COLO668 (cell line): ENCODE results near the gene IL21R.
"Not testable (repeated sequence)": the region's sequence is repeated elsewhere in the genome, so short reads cannot be mapped to it uniquely, and the experiment has no call there.

Source experiments
- DNase-seq: peaks from one replicate; lab custom pipeline; 2025; ENCODE audit not compliant: unreplicated experiment; lab: John Stamatoyannopoulos, UW

Gene IL21R

DNA sequence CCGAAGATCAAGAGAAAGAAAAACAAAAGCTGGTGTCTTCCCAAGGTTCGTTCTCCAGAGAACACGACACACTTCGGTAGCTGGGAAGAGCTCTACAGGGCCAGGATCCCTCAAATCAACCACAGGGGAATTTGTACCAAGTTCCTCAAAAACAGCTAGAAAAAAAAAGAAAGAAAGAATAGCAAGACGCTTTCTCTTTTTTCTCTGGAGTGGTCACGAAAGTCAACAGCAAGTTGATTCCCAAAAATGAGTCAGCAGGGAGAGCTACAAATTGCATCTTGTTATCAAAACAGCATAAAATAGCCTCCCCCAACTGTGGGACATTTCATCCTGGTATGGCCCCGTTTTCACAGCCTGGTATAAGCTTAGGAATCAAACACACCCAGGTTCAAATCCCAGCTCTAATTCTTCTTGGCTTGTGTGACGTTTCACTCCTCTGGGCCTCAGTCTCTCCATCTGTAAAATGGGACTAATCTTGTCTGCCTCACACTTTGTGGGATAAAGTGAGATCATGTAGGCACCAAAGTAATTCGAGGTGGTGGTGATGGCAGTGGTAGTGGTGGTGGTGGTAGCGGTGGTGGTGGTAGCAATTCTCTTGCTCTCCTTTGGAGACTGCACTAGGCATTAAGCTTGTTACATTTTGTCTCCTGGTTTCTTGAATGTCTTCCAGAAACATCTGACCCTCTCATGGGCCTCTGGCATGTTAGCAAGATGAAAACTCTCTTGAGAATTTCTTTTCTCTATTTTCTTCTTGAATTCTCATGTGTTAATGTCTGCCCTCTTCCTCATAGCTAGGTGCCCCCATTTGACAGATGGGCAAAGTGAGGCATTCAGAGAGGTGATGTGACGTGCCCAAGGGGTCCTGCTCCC is 988 bp upstream of the IL21R start:
- no peak for DNase-seq

DNA sequence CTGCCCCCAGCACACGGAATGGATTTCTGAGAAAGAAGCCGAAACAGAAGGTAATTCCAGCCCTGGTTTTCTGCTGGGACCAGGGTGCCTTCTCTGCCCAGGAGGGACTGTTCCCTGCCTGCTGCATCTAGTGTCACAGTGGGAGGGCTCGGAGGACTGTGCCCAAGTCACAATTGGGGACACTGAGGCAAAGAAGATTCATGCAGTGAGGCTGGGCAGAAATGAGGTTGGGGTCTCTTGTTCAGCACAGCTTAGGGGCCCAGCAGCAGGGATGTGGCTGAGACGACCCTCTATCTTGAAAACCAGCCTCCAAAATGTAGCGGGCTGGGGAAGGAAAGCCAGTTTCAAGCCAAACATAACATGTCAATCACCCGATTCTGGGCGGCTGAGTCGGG is 592 bp downstream of the IL21R start:
- DNase-seq: no peak

DNA sequence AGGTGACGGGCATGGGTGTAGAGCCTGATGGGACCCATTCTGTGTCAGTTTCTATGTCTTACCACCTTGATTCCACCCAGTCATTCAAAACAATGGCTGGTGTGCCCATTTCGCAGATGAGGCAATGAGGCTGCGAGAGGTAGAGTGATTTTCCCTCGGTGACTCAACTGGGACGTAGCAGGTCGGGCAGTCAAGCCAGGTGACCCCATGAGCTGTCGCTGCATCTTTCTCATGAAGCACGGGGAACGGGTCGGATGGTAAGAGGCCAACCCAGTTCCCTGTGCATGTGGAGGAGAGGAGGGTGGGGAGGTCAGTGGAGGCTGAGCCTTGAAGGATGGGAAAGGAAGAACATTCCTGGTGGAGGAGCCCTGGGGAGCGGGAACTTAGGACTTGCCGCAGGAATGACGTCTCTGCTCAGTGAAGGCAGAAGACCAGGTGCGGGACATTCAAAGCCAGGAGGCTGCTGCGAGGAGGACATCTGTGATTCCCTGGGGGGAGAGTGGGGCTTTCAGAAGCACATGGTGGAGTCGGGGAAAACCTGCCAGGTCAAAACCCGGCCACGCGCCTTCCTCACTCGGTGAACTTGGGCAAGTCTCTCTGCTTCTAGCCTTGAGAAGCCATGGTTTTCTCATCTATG is 1.1 kb downstream of the IL21R start:
- DNase-seq: no peak

DNA sequence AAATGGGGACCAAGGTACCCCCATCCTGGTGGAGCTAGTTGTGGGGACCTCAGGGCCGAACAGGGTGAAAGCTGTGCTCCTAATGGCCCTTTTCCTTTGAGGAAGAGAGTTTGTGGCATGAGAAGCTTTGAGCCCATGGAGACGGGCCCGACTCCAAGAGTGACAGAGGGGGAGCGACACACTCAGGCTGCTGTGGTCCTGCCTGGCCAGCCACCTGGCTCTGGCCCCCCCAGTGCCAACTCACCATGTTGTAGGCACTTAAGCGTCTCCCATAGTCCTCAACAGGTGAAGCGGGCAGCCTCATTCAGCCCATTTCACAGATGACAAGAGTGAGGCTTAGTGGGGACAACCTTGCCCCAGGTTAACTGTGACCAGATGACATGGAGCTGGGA is 1.6 kb downstream of the IL21R start:
- DNase-seq: no peak

DNA sequence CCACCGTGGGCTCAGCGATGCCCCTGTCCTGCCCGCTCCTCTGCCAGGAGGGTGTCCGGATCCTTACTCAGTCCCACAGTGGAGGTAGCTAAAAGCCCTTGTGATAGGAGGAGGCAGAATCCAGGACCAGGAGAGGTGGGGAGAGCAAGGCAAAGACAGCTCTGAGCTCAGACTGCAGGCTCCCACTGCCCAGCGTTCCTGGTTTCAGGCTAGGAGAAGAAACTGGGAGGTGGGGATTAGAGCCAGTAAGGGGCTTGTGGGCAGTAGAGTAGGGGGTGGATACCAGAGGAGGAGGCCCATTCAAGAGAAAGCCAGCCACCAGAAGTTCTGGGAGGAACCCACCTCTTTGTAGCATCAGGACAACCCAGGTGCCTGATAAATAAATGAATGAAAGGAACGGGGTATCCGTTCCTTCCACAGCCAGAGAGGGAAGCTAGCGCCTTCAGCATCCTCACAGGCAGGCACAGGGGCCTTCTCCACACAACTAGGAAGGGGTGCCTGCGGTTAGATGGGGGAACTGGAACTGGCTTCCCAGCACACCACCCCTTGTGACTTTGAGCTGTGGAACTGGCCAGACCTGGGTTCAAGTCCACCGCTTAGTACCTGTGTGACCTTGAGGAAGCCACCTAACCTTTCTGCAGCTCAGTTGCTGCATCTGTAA is 2.3 kb downstream of the IL21R start:
- DNase-seq: no peak

DNA sequence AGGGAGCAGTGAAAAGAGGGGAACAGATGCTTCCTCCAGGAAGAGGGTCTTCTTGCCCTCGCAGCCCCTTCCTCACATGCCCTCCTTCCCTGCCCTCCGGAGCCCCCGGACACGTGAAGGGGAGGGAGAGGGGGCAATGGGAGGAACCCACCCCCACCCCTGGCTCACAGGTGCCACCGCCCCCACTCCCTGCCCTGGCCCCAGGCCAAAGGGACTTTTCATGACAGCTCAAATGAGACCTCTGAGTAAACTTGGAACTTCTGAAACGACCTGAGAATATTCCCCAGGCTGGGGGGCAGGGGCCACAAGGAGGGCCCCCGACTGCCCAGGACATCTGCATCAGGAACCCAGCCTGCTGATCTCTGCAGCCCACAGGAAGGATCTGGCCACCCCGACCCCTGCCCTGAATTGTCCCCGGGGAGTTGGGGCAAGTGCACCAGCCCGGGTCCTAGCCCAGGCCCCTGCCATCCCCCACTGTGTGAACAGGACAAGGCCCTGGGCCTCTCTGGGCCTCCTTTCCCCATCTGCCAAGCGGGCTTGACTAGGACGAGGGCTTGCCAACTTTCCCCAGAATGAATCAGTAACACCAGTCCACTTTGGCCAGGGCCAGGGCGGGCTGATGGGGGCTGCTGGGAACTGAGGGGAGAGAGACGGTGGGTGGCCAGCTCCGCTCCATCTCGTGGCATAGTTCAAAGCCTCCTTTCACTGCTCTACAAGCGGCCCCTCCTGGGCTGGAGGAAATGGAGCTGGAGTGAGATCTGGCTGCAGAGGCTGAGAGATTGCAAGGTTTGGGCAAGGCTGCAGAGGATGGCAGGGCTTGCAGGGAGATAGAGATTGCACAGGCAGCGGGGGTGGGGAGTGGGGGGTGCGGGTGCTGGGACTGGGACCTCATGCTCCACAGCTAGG is 3.8 kb downstream of the IL21R start:
- no peak for DNase-seq

DNA sequence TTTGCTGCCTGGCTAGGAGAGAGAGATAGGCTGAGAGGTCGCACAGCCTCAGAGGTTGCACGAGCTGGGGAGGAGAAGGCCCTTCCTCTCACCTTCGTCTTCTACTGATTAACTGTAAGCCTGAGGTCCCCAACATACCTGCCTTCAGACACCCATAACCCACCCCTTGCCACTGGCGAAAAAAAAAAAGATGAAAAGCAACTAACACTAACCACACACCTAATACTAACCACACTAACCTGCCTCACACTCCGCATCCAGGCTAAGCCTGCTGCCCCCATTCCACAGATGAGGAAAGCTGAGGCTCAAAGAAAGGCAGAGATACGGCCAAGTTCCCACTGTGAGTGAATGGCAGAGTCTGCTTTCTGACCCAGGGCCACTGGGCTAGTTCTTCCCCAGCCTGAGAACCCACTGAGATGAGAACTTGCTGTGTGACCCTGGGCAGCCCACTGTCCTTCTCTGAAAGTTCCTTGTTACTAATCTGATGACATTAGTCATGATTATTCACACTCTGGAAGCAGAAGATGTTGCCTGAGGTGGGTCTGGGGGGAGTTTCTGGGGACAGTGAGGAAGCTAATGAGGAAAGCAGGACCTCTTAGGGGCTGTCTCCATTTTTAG is 4.6 kb downstream of the IL21R start:
- no peak for DNase-seq

DNA sequence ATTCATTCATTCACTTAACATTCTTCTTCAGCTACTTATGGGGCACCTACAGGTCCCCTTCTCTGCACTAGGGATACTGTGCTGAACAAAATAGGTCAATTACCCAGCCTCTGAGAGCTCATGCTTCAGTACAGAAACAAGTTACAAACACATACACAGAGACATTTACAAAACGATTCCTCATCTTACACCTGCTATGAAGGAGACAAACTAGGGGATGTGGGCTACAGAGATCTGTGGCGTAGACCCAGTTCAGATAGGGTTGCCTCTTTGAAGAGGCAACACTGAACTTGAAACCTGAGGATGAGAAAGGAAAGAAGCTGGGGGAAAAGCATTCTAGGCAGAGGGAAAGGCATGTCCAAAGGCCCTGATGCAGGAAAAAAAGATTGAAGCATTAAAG is 5.2 kb downstream of the IL21R start:
- DNase-seq: no peak

DNA sequence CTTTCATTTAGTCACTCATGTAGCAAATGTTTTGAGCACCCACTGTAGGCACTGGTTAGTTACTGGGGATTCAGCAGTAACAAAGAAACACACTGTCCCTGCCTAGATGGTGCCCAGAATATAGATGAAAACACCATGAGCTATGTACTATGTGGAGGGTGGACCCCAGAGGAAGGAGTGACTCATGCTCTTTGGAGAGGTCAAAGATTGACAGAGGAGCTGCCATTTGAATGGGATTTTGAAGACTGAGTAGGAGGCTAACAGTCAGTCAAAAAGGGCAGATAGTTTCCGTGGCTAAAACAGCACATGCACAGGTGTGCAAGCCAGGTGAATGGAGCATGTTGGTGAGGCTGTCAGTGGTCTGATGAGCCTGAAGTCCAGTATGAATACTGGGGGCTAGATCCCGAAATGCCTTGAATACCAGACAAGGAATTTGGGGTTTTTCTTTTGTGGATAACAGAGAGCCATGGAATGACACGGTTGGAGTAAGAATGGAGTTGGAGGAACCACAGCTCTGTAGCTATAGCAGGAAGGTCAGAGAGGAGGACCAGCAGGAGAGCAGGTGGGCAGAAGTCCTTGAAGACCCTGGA is 6.1 kb downstream of the IL21R start:
- no peak for DNase-seq

DNA sequence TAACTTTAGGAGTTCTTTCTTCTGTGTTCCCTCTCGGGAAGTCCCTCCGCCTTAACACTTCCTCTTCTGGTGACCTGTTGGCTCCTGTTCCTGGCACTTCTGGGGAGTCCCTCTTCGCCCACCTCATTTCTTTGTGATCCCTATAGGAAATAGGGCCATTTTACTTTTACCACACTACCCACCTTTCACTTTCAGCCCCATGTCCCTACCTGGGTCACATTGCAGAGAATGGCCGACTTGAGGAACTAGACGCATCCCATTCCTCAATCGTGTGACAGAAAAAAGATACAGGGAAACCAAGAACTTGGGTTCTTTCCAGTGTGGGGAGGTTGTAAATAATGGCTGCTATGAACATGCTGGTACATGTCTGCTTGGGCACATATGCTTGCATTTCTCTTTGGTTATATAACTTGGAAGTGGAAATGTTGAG is 6.6 kb downstream of the IL21R start:
- DNase-seq: no peak

DNA sequence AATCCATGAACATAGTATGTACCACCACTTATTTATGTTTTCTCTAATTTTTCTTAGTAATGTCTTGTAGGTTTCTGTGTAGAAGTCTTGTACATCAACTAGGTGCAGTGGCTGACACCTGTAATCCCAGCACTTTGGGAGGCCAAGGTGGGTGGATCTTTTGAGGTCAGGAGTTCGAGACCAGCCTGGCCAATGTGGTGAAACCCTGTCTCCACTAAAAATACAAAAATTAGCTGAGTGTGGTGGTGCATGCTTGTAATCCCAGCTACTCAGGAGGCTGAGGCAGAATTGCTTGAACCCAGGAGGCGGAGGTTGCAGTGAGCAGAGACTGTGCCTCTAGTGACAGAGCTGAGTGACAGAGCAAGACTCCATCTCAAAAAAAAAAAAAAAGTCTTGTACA is 8.0 kb downstream of the IL21R start:
- not testable (repeated sequence) for DNase-seq

DNA sequence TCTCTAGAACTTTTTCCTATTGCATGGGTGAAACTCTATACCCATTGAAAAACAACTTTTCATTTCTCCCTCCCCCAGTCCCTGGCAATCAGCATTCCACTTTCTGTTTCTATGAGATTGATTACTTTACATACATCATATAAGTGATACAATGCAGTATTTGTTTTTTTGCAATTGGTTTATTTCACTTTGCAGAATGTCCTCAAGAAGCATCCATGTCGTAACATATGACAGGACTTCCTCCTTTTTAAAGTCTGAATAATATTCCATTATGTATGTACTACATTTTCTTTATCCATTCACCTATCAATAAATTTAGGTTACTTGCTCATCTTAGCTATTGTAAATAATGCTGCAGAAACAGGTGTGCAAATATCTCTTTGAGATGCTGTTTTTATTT is 8.8 kb downstream of the IL21R start:
- no peak for DNase-seq

DNA sequence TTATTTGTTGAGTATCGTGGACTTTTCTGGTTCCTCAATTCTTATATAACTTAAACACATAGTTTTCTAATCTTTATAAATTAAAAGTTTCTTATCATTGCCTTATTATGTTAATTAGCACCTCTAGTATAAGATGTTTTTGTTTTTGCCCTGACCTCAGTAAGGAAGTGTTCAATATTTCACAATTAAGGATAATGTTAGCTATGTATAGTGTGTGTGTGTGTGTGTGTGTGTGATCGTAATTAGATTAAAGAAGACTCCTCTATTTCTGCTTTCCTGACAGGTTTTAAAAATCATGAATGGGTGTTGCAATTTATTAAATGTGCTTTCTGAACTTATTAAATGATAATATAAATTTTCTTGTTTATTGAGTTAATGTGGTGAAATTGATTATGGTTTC is 12.0 kb downstream of the IL21R start:
- no peak for DNase-seq

DNA sequence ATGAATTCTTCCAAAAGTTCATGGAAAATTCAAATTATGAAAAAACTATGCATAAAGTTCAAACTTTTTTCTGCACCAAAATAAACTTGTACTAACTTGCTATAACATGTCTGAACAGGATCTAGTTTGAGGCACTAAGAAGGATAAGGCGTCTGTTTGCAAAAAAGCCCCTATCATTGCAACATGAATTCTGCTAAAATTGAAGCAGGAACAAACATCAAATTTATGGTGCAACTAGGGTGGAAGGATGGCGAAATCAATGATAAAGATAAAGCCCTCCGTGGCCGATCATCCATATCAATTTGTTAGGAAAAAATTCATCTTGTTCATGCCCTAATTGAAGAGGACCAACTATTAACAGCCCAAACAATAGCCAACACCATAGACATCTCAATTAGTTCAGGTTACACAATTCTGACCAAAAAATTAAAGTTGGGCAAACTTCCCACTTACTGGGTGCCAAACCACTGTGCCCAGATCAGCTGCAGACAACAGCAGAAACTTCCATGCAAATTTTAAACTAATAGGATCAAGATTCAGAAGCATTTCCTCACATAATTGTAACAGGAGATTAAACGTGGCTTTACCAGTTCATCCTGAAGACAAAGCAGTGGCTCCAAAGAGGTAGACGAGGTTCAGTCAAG is 12.9 kb downstream of the IL21R start:
- DNase-seq: no peak

DNA sequence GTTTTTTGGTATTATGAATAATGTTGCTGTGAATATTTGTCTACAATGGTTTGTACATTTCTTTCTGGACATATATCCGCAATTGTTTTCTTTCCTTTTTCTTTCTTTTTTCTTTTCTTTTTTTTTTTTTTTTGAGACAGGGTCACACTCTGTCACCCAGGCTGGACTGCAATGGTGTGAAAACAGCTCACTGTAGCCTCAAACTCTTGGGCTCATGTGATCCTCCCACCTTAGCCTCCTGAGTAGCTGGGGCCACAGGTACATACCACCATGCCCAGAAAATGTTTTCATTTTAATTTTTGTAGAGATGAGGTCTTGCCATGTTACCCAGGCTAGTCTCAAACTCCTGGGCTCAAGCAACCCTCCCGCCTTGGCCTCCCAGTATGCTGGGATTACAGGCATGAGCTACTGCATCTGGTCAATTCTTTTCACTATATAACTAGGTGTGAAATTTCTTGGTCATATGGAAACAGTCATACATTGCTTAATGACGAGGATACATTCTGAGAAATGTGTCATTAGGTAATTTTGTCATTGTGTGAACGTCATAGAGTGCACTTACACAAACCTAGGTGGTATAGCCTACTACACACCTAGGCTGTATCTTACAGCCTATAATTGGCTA is 15.2 kb downstream of the IL21R start:
- no peak for DNase-seq

DNA sequence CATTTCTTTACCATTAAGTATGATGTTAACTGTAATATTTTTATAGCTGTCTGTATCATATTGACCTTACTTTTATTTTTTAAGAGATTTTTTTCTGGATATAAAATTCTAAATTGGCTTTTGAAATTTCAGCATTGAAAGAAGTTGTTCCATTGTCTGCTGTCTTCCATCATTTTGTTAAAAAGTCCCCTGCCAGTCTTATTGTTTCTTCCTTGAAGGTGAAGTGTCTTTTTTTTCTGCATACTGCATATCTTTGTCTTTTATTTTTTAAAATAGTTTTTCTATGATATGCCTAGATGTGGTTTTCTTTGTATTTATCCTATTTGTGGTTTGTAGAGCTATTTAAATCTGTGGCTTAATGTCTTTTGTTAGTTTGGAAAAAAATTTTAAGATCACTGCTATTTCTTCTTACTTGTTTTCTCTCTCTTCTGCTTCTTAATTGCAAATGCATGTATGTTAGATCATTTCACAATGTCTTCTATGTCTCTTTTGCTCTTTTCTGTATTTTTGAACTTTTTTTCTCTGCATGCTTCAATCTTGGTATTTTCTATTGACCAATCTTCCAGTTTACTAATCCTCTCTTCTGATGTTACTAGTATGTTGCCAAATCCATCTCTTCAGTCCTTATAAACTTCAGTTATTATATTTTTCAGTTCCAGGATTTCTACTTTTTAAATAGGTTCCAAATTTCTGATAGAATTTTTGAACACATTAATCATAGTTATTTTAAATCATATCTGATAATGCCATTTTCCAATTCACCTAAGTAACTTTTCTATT is 20.2 kb downstream of the IL21R start:
- no peak for DNase-seq

DNA sequence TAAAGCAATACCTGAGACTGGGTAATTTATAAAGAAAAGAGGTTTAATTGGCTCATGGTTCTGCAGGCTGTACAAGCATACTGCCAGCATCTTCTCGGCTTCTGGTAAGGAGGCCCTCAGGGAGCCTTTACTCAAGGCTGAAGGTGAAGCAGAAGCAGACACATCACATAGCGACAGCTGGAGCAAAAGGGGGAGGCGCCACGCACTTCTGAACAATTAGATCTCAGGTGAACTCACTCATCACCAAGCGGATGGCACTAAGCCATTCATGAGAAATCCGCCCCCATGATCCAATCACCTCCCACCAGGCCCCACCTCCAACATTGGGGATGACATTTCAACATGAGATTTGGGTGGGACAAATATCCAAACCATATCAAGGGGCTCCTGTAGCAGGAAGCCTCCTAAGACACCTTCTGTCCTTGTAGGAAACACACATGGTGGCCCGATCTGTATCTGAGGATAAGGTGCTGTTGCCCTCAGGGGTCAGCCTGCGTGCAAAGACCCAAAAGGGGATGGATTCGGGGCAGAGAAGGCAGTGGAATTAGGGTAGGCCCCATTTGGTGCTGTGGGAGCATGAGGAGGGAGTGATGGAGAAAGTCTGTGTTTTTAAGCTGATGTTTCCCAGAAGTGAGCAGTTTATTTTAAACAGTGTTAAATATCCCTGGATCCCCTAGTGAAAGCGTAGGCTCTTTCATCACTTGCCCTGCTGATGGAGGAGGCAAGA is 23.0 kb downstream of the IL21R start:
- no peak for DNase-seq

DNA sequence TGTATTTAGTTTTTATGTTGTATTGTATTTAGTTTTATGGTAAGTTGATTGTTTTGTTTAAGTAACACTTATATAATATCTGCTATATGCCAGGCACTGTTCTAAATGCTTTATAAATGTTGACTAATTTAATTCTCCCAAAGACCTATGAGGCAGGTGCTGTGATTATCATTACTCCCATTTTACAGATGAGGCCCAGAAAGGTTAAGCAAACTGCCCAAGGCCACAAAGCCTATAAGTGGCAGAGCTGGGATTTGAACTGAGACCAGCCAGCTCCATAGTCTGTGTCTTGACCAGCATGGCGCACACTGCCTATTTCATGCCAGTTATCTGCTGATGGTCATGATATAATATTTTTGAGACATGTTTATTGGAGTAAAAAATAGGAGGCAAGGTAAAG is 24.0 kb downstream of the IL21R start:
- no peak for DNase-seq
